Measurements from ENCODE around the gene JAZF1.

The JAZF1 gene

GRCh38 chr7:28068811-28069216 is 111.8 kb downstream of the JAZF1 start:
- H3K4me3 ChIP-seq (replicated peaks; ENCODE audit: low read depth, low read length), result no peak overlapping the region
- TF ChIP-seq CTCF (IDR thresholded peaks at IDR 0.05; ENCODE audit: low read length, missing control alignments), result no peak
- DNase-seq (ENCODE audit: low read depth), result peak; percentile 65

- no peak for DNase-seq (ENCODE audit: low read depth)
- no peak for TF ChIP-seq CTCF (IDR thresholded peaks at IDR 0.05; ENCODE audit: low read length, missing control alignments)
- no peak overlapping the region for H3K4me3 ChIP-seq (replicated peaks; ENCODE audit: low read depth, low read length)
These were observed 113.4 kb downstream of the JAZF1 start for GRCh38 chr7:28067171-28067570.

- no peak overlapping the region for H3K4me3 ChIP-seq (replicated peaks; ENCODE audit: low read depth, low read length)
- TF ChIP-seq CTCF (IDR thresholded peaks at IDR 0.05; ENCODE audit: low read length, missing control alignments), result no peak
- DNase-seq (ENCODE audit: low read depth), result no peak
These were observed 114.8 kb downstream of the JAZF1 start for GRCh38 chr7:28065721-28066285.

- DNase-seq (ENCODE audit: low read depth), result peak; percentile 70
- no peak overlapping the region for H3K4me3 ChIP-seq (replicated peaks; ENCODE audit: low read depth, low read length)
- TF ChIP-seq CTCF (IDR thresholded peaks at IDR 0.05; ENCODE audit: low read length, missing control alignments), result no peak
These were observed 115.3 kb downstream of the JAZF1 start for GRCh38 chr7:28065308-28065707.

- H3K4me3 ChIP-seq (replicated peaks; ENCODE audit: low read depth, low read length), result no peak overlapping the region
- no peak for DNase-seq (ENCODE audit: low read depth)
- TF ChIP-seq CTCF (IDR thresholded peaks at IDR 0.05; ENCODE audit: low read length, missing control alignments), result no peak
These were observed 116.2 kb downstream of the JAZF1 start for GRCh38 chr7:28064437-28064836.

GRCh38 chr7:28062197-28062991 is 118.2 kb downstream of the JAZF1 start:
- TF ChIP-seq CTCF (IDR thresholded peaks at IDR 0.05; ENCODE audit: low read length, missing control alignments), result peak; percentile 81
- H3K4me3 ChIP-seq (replicated peaks; ENCODE audit: low read depth, low read length), result no peak overlapping the region
- DNase-seq (ENCODE audit: low read depth), result peak; percentile 74

- DNase-seq (ENCODE audit: low read depth), result no peak
- no peak overlapping the region for H3K4me3 ChIP-seq (replicated peaks; ENCODE audit: low read depth, low read length)
These were observed 118.8 kb downstream of the JAZF1 start for GRCh38 chr7:28061824-28062196.

More at GRCh38 chr7:28061824-28062196, 118.8 kb downstream of the JAZF1 start:
- no peak for TF ChIP-seq CTCF (IDR thresholded peaks at IDR 0.05; ENCODE audit: low read length, missing control alignments)
